Upper lobe of right lung (tissue), 1 donor: ENCODE data around the gene C2CD3. TPM values are rescaled to one million over a fixed set of nuclear protein-coding genes. Genes with fewer than 3 reads are reported as not detected.
A peak's percentile ranks its signal among the peaks of the same experiment; 100 is the strongest.

Experiments
- ATAC-seq: fragments of 200-7000 bp; cut with Tn5 transposase; one replicate; pipeline ENCODE4 v1.9.1; 2020; ENCODE audit warnings: mild to moderate bottlenecking, moderate library complexity
- DNase-seq: peaks from one replicate; pipeline ENCODE4 v3.0.0-alpha.2; 2020
- H3K27ac ChIP-seq: fragments of 200-600 bp; one replicate; pipeline ENCODE4 v1.8.0; 2022
- H3K27me3 ChIP-seq: fragments of 200-600 bp; one replicate; pipeline ENCODE4 v1.8.0; 2022; ENCODE audit warnings: mild to moderate bottlenecking
- H3K36me3 ChIP-seq: fragments of 200-600 bp; one replicate; pipeline ENCODE4 v1.8.0; 2022
- H3K4me1 ChIP-seq: fragments of 200-600 bp; one replicate; pipeline ENCODE4 v1.8.0; 2022
- H3K4me3 ChIP-seq: fragments of 200-600 bp; one replicate; pipeline ENCODE4 v1.8.0; 2022; ENCODE audit warnings: mild to moderate bottlenecking
- H3K9me3 ChIP-seq: fragments of 200-600 bp; one replicate; pipeline ENCODE4 v1.8.0; 2022
- intact Hi-C: fragments of 100-400 bp; cut with DNase I; formaldehyde crosslinking; loops from one replicate; pipeline ENCODE4 v1.11.0; 2022
- total RNA-seq: library from RNA; stranded (reverse); fragmentation: NEBNext Ultra II Directional; extraction: Animal tissue kit (Norgen Biotek cat#: 25700); gene quantifications from one replicate; pipeline ENCODE4 v1.2.1, GENCODE V29; 2021
- TF ChIP-seq, protein P1 (sequence below): fragments of 200-600 bp; IDR thresholded peaks from one replicate; pipeline ENCODE4 v1.8.0; 2022; ENCODE audit warnings: antibody characterized with exemption
- donor health status: DM: no; HTN: yes; CAD: no; lungs with severe emphysema.

Gene C2CD3
- total RNA-seq, 1 donor from 2014 or later = 26.8 TPM

DNA sequence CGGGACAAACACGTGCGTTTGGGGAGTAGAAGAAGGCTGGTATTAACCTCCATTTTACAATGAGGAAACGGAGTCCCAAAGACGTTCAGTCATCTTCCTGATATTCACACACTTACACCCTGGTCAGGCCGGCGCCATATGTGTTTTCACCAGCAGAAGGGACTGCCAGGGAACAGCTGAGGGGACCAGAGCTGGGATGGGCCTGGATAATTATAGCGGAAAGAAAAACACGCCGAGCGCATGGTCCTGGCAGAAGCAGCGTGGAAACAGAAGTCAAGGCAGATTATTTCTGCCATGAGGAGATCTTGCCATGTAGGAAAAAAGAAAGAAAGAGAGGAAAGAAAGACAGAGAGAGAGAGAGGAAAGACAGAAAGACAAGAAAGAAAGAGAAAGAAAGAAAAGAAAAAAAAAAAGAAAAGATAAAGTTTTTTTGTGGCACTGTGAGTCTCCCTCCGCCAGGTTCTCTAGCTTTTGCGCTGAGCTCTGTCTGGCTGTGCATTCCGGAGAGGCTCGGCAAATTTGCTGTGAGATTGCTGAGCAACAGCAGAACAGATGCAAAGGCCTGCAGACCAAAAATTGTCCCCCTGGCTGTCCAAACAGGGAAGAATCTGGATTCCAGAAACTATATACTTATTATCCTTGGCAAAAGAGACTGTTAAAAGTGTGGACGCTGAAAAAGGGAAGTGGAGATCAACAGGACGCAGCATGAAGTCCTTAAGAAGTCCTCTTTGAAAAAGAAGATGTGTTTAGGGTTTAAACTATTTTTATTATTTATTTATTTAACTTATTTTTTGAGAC lies 186.9 kb downstream of the C2CD3 start:
- Histone ChIP-seq H3K27me3 (no peaks in the 10 kb centered on the region), H3K27ac (peak overlapping the region; percentile 95), H3K36me3 (no peaks in the 10 kb centered on the region), H3K9me3 (no peaks in the 10 kb centered on the region), H3K4me1 (peaks cover 34% of the 10 kb centered on the region), H3K4me3 (peak overlapping the region; percentile 62)
- ATAC-seq (no peak), DNase-seq (peak; percentile 15)
- TF ChIP-seq, protein P1, sequence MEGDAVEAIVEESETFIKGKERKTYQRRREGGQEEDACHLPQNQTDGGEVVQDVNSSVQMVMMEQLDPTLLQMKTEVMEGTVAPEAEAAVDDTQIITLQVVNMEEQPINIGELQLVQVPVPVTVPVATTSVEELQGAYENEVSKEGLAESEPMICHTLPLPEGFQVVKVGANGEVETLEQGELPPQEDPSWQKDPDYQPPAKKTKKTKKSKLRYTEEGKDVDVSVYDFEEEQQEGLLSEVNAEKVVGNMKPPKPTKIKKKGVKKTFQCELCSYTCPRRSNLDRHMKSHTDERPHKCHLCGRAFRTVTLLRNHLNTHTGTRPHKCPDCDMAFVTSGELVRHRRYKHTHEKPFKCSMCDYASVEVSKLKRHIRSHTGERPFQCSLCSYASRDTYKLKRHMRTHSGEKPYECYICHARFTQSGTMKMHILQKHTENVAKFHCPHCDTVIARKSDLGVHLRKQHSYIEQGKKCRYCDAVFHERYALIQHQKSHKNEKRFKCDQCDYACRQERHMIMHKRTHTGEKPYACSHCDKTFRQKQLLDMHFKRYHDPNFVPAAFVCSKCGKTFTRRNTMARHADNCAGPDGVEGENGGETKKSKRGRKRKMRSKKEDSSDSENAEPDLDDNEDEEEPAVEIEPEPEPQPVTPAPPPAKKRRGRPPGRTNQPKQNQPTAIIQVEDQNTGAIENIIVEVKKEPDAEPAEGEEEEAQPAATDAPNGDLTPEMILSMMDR = no peak
- intact Hi-C loops = no loop called here

DNA sequence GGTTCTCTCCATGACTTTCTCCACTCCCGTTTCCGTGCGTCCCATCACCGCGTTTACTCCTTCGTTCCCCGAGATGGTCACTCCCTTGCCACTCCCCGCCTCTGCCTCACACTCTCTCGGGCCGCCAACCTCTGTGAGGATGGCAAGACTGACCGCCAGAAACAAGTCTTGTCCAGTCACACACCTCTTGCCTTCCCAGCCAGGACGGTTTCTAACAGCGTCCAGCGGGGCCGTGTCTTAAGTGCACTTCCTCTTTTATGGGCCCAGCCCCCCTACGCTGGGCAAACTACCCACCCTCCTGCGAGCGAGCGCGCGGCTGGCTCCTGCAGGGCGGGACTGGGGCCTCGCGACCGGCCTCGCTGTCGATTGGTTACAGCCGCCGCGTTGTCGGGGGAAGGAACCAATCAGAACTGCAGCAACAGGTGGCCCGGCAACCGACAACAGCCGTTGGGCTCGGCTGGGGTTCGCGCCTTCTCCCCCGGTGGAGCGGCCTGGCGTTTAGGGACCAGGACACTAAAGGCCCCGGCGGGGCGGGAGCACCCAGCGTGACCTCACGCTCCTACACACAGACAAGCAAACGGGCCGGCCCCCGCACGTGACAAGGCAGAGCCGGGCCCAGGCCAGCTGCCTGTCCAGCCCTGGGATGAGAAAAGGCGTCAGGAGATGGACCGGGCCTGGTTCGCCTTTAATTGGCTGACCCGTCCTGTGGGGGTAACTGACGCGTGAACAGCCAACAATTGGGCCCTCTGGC lies 187.6 kb downstream of the C2CD3 start:
- intact Hi-C loops = no loop called here
- peak; percentile 93 for ATAC-seq
- peaks cover 37% of the 10 kb centered on the region for H3K4me1 ChIP-seq

GRCh38 chr11:73982595-73982989 lies 188.2 kb downstream of the C2CD3 start, which contains the start of gene UCP2:
Gene UCP2, minus strand, starts transcription at chr11:73982843. Its CDS starts 4,465 bp downstream, at chr11:73978378.
- TF ChIP-seq, protein P1 = no peak
- ATAC-seq (peak; percentile 89), DNase-seq (peak; percentile 95)
- peaks cover 12% of the 10 kb centered on the region for H3K36me3 ChIP-seq
- intact Hi-C loops = no loop called here
- peak within 1 kb of the TSS; percentile 95 for H3K27ac ChIP-seq
- H3K4me1 ChIP-seq = peaks cover 37% of the 10 kb centered on the region
- H3K27me3 ChIP-seq = no peaks in the 10 kb centered on the region
- peak within 1 kb of the TSS; percentile 62 for H3K4me3 ChIP-seq
- no peaks in the 10 kb centered on the region for H3K9me3 ChIP-seq

More for the DNA sequence above, 187.6 kb downstream of the C2CD3 start:
- Histone ChIP-seq H3K27ac (peak overlapping the region; percentile 95), H3K36me3 (peaks cover 7% of the 10 kb centered on the region), H3K27me3 (no peaks in the 10 kb centered on the region), H3K9me3 (no peaks in the 10 kb centered on the region), H3K4me3 (peak overlapping the region; percentile 62)
- TF ChIP-seq, protein P1 = no peak
- peak; percentile 98 for DNase-seq

DNA sequence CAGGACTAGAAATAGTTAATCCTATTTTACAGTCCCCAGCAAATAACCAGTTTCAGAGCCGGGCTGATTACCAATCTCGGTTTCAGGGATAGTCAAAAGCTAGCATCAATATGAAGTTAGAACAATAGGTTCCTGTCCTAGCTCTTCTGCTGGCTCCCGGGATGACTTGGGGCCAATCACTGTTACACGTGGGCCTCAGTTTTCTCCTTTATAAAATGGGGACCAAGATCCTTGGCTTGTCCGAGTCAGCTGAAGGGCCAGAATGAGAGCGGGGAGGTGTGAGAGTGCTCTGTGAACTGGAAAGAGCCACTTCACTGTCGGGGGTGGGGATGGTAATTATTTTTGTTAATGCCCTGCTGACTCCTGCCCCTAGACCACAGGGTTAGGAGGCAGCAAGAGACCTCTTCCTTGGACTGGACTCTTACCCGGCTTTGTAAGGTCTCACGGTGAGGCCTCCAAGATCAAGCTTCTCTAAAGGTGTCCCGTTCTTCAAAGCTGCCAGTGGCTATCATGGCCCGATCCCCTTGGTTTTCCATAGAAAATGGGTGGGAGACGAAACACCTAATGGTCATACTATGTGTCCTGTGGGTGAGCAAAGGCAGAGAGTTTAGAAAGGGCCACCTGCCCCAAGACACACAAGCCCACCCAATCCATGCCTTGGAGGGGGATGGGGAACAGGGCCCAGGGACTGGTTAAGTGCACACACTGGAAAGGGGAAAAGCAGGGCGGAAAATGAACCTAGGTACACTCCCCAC lies 189.6 kb downstream of the C2CD3 start:
- Histone ChIP-seq H3K36me3 (peaks cover 26% of the 10 kb centered on the region), H3K4me3 (peak overlapping the region; percentile 62), H3K4me1 (peaks cover 37% of the 10 kb centered on the region), H3K27ac (peak overlapping the region; percentile 95), H3K27me3 (no peaks in the 10 kb centered on the region), H3K9me3 (no peaks in the 10 kb centered on the region)
- DNase-seq (peak; percentile 16), ATAC-seq (no peak)
- intact Hi-C loops = no loop called here
- TF ChIP-seq, protein P1 = no peak
